Measurements from ENCODE around the gene UQCRQ.

UQCRQ gene

DNA sequence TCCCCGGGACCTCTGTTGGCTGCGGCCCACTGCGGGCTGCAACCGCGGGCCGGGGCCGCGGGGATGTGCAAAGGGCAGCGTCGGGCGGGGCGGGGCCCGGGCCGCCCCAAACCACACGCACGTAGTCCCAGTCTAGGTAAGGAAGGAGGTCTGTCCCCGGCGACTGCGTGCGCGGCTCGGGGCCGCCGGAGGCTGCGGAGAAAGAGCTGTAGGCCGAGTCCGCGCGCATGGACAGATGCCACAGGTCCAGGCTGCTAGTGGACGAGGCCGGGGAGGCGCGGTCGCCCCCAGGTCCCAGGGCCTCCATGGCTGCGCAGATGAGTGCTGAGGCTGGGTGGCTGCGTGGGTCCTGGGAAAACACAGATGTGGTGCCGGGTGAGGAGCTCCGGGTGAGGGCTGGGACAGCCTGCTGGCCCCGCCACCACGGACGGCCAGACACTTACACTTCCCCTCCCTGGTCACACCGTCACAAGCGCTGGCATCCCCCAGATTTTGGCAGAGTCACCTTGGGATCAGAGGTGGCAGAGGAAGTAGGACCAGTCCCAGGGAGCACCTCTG is 40.5 kb upstream of the UQCRQ start:
- no peaks in the 10 kb centered on the region for H3K9me3 ChIP-seq
- H3K4me1 ChIP-seq (ENCODE audit: control insufficient read depth in 1 of 2, insufficient read depth in 1 of 2, low read depth in 1 of 2, low read length in 1 of 2), result peaks cover 2 to 21% of the 10 kb centered on the region in 2 experiments
- TF ChIP-seq, protein P1, sequence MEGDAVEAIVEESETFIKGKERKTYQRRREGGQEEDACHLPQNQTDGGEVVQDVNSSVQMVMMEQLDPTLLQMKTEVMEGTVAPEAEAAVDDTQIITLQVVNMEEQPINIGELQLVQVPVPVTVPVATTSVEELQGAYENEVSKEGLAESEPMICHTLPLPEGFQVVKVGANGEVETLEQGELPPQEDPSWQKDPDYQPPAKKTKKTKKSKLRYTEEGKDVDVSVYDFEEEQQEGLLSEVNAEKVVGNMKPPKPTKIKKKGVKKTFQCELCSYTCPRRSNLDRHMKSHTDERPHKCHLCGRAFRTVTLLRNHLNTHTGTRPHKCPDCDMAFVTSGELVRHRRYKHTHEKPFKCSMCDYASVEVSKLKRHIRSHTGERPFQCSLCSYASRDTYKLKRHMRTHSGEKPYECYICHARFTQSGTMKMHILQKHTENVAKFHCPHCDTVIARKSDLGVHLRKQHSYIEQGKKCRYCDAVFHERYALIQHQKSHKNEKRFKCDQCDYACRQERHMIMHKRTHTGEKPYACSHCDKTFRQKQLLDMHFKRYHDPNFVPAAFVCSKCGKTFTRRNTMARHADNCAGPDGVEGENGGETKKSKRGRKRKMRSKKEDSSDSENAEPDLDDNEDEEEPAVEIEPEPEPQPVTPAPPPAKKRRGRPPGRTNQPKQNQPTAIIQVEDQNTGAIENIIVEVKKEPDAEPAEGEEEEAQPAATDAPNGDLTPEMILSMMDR (IDR thresholded peaks at IDR 0.05), result no peak
- H3K27me3 ChIP-seq, result peaks cover 100% of the 10 kb centered on the region
- no peak overlapping the region for H3K27ac ChIP-seq
- no peaks in the 10 kb centered on the region for H3K36me3 ChIP-seq
- H3K4me3 ChIP-seq (ENCODE audit: low read depth in 1 of 2, low read length in 1 of 2), result no peak overlapping the region

DNA sequence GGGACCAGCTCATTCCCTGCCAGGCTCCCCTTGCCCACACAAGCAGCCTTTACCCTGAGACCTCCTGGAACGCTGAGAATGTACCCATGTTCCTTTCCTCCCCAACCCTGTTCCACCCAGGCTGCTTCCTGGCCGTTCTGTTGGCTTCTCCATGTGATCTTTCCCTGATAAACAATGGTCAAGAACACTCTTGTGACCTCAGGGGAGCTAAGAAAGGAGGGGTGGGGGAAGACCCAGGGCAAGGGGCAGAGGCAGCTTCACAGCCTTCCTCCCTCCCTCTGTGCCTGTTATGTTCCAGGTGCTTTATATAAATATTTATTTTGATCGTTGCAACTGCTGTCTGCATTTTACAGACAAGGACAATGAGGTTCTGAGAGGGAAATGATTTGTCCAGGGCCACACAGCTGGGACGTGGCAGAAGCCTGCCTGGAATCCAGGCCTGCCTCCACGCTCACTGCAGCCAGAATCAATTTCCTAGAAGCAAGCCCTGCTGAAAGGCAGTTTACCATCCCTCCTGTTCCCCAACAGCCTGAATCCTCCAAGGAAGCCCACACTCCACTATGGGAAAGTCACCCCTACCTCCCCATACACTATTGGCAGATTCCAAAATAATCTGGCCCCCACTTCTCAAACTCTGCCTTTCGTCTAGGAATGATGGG is 39.9 kb upstream of the UQCRQ start:
- Histone ChIP-seq H3K4me3 (ENCODE audit: low read depth in 1 of 2, low read length in 1 of 2) (no peak overlapping the region), H3K4me1 (ENCODE audit: control insufficient read depth in 1 of 2, insufficient read depth in 1 of 2, low read depth in 1 of 2, low read length in 1 of 2) (peaks cover 2 to 21% of the 10 kb centered on the region in 2 experiments), H3K27ac (no peak overlapping the region), H3K27me3 (peaks cover 100% of the 10 kb centered on the region), H3K9me3 (no peaks in the 10 kb centered on the region), H3K36me3 (no peaks in the 10 kb centered on the region)
- TF ChIP-seq, protein P1 (IDR thresholded peaks at IDR 0.05), result no peak

DNA sequence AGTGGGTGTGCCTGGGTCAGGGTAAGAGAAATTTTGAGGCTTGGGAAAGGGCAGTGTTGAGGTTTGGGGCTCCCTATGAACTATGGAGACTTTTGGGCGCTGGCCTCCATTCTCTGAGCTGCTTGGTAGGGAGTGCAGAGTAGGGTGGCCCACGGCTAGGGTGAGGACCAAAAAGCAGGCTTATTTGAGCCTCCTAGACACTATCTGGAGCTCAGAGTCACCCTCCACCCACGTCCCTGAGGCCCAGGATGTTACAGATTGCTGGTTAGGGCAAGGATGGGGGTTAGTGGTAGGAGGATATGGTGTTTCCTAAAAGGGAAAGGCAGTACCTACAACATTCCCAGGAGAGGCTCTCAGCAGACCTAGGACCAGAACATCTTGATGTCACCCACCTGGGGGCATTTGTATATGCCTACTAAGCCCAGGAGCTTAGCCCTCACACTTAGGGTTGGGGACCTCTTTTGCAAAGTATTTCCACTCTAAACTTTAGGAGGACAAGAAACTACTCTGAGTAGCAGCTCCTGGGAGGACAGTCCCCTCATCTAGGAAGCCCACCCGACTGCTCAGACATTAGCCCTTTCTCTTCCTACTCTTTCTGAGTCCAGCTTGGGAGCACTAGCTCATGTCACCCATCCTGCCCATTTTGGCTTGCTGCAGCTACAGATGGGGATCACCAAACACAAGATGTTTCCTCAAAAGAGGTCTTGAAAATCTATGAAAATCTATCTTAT is 38.3 kb upstream of the UQCRQ start:
- Histone ChIP-seq H3K4me1 (ENCODE audit: control insufficient read depth in 1 of 2, insufficient read depth in 1 of 2, low read depth in 1 of 2, low read length in 1 of 2) (peaks cover 2 to 21% of the 10 kb centered on the region in 2 experiments), H3K27me3 (peaks cover 100% of the 10 kb centered on the region), H3K36me3 (no peaks in the 10 kb centered on the region), H3K4me3 (ENCODE audit: low read depth in 1 of 2, low read length in 1 of 2) (no peak overlapping the region), H3K27ac (no peak overlapping the region), H3K9me3 (no peaks in the 10 kb centered on the region)
- TF ChIP-seq, protein P1 (IDR thresholded peaks at IDR 0.05), result no peak

DNA sequence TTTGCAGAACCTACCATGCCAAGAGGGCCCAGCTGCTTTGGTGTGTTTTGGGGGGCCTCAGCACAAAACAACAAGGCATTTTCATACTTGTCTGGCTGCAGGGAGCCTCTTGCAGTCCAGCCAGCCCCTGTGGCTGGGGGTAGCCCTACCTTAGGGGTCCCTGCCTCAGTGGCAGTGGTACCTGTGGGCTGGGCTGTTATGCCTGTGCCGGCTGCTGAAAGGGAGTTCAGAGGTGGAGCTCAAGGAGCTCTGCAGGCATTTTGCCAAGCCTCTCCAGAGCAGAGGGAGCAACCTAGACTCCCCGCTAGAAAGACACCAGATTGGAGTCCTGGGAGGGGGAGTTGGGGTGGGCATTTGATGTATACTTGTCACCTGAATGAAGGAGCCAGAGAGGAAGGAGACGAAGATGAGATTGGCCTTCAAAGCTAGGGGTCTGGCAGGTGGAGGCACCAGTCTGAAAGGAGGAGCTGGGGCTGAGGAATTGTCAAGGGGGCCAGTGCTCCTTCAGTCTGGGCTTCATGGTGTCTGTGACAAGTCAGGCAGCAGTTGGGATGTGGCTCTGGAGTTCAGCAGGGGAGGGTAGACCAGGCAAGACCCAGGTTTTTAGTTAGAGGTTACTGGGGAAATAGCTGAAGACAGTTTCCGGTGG is 37.5 kb upstream of the UQCRQ start:
- TF ChIP-seq, protein P1 (IDR thresholded peaks at IDR 0.05), result no peak
- H3K27me3 ChIP-seq, result peaks cover 100% of the 10 kb centered on the region

DNA sequence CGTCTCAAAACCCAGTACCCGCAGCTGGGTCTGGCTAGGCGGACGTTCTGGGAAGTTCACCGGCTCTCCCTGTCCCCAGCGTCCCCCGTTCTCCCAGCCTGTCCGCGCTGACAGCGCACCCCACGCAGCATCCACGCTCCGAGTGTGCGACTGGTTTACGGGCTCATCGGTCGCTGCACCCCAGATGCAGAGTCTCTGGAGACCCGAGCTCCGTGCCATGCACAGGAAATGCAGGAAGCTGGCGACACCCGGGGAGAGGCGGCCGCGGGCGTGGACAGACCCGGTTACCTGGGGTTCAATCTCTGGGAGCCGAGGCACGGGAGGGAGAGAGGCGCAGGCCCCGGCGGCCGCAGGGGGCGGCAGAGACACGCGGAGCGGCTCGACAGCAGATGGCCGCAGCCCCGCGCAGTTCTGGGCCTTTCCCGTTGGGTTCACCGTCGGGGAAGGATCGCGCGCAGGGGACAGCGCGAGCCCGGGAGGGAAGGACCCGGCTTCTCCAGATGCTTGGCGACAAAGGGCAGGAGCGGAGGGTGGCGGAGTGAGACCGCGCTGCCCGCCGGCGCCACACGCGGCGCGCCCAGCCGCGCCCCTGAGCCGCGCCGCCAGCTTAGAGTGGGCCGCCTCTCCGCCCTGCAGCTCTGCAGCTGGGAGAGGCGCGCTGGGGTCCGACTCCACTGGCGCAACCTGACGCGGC is 36.6 kb upstream of the UQCRQ start:
- Histone ChIP-seq H3K36me3 (no peaks in the 10 kb centered on the region), H3K27me3 (peaks cover 98% of the 10 kb centered on the region), H3K4me3 (ENCODE audit: low read depth in 1 of 2, low read length in 1 of 2) (peak overlapping the region; percentile 32 to 51), H3K27ac (no peak overlapping the region), H3K9me3 (no peaks in the 10 kb centered on the region), H3K4me1 (ENCODE audit: control insufficient read depth in 1 of 2, insufficient read depth in 1 of 2, low read depth in 1 of 2, low read length in 1 of 2) (peaks cover 2 to 21% of the 10 kb centered on the region in 2 experiments)
- TF ChIP-seq, protein P1 (IDR thresholded peaks at IDR 0.05), result peak; percentile 18

More for the DNA sequence above, 37.5 kb upstream of the UQCRQ start:
- H3K36me3 ChIP-seq, result no peaks in the 10 kb centered on the region
- no peak overlapping the region for H3K27ac ChIP-seq
- peaks cover 2 to 21% of the 10 kb centered on the region in 2 experiments for H3K4me1 ChIP-seq (ENCODE audit: control insufficient read depth in 1 of 2, insufficient read depth in 1 of 2, low read depth in 1 of 2, low read length in 1 of 2)
- H3K9me3 ChIP-seq, result no peaks in the 10 kb centered on the region
- no peak overlapping the region for H3K4me3 ChIP-seq (ENCODE audit: low read depth in 1 of 2, low read length in 1 of 2)

All from neutrophil (primary cell).